Dermis microvascular lymphatic vessel endothelial cell (primary cell): ENCODE results near the gene MIER2. TPM values are rescaled to one million over a fixed set of nuclear protein-coding genes. Genes with fewer than 3 reads are reported as not detected.
"Not testable (repeated sequence)": the region's sequence is repeated elsewhere in the genome, so short reads cannot be mapped to it uniquely, and the experiment has no call there.

ENCODE experiments used
- DNase-seq, 2 donors: peaks; one replicate each; pipeline versions ENCODE4 v3.0.0 to v3.0.0-alpha.2; 2010; ENCODE audit warnings: low read depth in 2 of 2
- total RNA-seq: library from RNA; depleted of rRNA; stranded (reverse); fragments of >200 nt; gene quantifications from 2 replicates; pipeline ENCODE4 v1.2.1, GENCODE V29; 2014

The MIER2 gene
- total RNA-seq, 1 donor from 2014 or later: 7.7 TPM

DNA sequence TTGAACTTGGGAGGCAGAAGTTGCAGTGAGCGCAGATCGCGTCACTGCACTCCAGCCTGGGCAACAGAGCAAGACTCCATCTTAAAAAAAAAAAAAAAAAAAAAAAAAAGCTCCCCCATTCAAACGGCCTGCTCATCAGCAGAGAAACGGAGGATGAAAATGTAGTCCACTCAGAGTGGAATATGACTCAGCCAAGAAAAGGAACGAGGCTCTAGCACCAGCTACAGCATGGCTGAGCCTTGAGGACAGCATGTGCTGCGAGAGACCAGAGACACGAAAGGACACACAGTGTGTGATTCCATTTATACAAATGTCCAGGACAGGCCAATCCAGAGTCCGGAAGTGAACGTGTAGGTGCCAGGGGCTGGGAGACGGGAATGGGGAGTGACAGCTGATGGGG is 18.1 kb upstream of the MIER2 start:
- DNase-seq: no peak

GRCh38 chr19:362154-362553 is 17.6 kb upstream of the MIER2 start:
- no peak for DNase-seq

DNA sequence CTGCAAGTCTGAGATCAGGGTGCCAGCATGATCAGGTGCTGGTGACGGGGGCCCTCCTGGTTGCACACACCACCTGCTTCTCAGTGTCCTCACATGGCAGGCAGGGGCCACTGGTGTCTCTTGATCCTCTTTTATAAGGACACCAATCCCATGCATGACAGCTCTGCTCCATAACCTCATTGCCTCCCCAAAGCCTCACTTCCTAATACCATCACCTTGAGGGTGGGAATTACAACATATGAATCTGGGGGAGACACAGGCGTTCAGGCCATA is 15.0 kb upstream of the MIER2 start:
- DNase-seq: no peak

DNA sequence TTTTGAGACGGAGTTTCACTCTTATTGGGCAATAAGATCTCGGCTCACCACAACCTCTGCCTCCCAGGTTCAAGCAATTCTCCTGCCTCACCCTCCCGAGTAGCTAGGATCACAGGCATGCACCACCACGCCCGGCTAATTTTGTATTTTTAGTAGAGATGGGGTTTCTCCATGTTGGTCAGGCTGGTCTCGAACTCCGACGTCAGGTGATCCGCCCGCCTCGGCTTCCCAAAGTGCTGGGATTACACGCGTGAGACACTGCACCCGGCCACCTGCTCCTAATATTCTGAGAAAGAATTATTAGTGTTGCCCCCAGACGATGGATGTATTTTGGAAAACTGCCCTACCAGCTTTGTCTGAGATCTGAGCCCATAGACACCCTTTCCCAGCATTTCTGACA is 10.9 kb upstream of the MIER2 start:
- DNase-seq: not testable (repeated sequence)

- no peak for DNase-seq
Measured at GRCh38 chr19:355134-355533, 10.5 kb upstream of the MIER2 start.

GRCh38 chr19:351976-352625 is 7.5 kb upstream of the MIER2 start:
- no peak for DNase-seq

DNA sequence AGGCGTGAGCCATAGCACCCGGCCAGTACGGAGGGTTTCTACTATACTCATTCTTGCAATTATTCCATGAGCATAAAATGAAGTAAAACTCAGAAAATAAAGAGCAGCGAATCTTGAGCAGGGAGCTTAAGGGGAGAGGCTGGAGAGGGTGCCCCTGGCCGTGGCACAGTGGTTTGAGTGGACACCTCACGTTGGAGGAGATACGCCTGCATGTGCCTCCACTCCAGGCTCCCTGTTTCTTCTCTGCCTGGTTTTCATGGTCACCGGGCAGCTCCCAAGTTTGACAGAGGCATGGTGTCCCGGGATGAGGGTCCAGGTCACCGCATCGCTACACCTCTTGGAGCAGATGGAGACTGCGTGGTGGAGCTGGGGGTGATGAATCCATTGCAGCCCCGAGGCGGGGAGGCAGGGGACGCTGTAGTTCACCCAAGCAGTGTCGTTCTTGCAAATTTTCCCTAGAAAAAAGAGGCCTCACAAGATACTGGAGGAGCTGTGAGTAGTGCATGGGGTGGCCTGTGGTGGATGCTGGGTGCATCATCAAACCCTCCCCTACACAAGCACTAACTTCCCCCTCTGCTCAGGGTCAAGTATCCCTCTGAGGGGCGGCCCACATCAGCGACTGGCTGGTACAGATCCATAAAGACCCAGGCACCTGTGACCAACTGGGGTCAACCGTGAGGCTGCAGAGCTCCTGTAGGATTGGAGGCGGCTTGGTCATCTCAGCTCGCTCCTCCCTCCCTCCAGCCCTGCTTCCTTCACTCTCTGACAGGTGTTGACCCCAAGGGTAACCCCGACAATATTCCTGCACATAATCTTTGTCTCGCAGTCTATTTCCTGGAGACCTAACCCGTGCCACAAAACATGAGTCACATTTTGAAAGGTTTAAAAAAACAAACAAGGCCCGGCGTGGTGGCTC is 3.6 kb upstream of the MIER2 start:
- DNase-seq: peak in 1 of 2 donors; percentile 92

- DNase-seq: no peak
Measured at GRCh38 chr19:345320-345879, 804 bp upstream of the MIER2 start.

DNA sequence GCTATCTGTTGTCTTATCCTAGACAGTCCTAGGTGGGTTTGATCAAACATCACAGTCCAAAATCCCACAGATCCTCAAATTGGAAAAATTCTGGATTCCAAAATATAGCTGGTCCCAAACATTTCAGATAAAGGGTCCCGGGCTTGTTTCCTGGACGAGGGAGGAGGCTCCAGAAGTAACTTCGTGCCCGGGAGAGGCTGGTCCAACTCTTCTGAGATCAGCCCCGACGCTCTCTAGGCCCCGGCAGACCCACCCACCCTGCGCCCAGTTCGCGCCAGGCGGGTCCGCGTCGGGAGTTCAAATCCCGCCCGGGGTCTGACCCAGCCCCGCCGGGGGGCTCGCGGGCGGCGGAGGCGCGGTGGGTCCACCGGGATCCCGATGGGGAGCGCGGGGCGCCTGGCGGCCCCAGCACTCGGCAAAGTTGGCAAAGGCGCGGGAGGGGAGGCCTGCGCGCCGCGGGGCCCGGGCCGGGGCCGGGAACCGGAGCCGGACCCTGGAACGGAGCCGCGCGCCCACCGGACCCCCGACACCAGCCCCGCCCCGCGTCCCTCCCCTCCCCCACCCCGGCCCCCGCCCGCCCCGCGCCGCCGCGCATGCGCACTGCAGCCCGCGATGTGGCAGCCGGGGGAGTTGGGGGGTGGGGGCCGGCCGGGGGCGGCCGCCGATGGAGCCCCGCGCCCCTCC is 513 bp downstream of the MIER2 start:
- DNase-seq: peak in 1 of 2 donors; percentile 30

DNA sequence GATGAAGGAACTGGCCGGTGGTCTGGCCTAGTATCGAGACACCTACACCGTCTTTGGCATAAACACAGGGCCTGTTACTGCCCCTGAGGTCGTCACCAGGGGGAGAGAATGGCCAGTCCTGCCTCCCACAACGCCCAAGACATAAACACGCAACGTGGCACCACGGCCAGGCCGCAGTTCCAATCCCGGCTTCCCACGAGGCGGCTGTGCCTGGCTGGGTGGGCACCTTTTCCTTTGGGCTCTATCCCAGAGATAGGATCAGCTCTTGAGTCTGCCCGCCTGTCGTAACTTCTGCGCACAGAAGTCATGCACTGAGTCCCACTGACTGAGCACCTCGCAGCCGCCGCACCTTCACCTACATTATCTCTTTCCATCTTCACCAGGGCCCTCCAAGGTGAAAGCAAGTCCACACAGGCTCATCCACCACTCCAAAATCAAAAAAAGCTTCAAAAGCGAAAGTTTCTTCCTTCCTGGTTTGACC is 1.1 kb downstream of the MIER2 start:
- peak in 1 of 2 donors; percentile 33 for DNase-seq

GRCh38 chr19:342801-343421 is 1.7 kb downstream of the MIER2 start:
- DNase-seq: peak; percentile 67 to 97

GRCh38 chr19:342128-342455 is 2.5 kb downstream of the MIER2 start:
- DNase-seq: no peak

DNA sequence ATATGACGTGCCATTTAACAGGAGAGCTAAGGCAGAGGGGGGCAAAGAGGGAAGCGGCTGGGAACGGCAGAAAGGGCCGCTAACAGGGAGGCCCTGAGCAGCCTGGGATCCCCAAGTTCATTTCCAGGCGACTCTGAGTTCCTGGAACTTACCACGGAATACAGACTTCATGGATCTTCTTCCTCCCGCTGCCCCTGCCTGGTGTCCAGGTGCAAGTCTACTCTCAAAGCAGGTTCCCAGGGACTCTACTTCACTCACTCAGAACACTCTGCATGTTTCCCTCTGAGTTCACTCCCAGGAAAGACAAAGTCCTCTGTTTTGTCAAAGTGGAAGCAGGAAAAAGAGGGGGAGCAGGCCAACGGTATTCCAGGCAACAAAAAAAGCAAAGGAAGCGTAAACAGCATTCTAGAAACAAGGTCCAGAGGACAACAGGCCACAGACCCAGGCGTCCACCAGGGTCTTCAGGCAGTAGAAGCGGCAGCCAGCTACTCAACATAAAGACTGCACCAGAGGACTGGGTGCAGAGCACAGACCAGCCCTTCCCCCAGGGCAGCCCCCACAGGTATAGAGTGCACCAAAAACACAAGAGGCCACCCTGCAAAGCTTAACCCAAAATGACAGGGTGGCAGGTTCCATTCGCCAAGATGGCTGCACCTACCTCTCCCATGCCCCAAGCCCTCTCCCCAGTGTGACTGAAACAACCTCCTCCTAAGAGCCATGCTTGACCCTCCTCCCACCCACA is 3.0 kb downstream of the MIER2 start:
- DNase-seq: no peak

DNA sequence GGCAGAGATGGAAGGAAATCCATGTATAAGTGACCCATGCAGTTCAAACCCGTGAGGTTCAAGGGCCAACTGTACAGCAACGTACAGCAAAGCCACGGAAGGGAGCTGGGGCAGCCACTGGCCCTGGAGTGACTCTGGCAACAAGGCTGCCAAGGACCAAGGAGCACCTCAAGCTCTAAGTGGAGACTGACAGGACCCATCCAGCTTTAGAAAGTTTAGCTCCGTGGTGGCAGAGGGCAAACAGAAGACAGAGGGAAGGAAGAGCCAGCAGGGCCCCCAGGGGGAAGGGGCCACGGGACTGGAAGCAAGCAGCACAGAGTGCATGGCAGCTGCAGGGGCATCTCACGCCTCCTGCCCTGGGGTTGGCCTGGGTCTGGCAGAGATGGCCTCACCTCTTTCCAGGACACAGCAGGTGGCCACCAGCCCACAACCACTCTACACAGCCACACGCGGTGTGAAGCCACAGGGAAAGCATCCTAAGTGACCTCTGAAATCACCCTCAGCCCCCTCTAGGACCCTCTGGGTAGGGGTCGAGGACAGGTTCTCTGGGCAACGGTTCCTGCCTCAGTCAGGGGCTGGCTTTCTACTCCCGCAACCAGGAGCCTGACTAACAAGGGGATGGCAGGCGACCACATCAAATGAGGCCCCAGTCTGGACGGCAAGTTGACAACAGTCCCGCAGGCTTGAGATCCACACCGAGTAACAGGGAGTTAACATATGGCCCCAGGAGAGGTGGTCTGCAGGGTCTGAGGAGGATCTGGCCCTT is 3.8 kb downstream of the MIER2 start:
- DNase-seq: no peak

DNA sequence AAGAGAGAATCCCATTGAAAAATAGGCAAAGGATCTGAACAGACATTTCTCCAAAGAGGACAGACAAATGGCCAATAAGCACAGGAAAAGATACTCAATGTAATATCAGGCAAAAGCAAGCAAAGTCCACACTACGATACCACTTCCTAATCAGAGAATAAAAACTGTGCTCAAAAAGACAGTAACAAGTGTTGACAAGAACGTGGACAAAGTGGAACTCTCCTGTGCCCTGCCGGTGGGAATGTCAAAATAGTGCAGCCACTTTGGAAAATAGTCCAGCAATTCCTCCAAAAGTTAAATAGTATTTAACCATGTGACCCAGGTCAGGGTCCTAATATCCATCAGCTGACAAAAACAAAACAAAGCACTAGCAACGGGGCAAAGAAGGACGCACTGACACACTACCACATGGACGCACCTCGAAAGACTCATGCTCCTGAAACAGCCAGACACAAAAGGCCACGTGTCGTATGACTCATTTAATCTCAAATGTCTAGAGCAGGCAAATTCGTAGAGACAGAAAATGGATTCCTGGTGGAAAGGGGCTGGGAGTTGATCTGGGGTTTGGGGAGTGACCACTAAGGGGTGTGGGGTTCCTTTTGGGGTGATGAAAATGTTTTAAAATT is 5.2 kb downstream of the MIER2 start:
- peak in 1 of 2 donors; percentile 61 for DNase-seq

- no peak for DNase-seq
Measured at GRCh38 chr19:338421-338820, 6.2 kb downstream of the MIER2 start.

DNA sequence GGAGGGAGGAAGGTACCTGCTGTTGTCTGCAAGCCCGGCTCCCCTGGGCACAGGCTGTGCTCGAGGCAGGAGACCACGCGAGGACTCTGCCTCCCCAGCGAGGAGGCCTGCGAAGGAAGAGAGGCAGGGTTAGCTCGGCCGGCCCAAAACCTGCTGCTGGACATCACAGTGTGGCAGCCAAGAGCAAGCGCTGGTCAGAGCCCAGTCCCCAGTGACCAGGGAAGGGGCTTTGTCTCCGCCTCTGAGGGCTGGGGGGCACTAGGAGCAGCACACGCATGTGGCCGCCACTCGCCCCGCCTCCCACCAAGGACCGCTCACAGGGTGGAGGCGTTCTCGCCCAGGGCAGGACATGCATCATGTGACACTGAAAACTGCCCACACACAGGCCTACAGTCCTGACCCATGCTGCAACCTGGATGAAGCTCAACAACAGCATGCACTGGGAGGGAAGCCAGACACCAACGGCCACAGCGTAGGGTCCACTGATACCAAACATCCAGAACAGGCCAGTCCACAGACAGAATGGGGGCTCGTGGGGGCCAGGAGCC is 8.5 kb downstream of the MIER2 start:
- DNase-seq: no peak

DNA sequence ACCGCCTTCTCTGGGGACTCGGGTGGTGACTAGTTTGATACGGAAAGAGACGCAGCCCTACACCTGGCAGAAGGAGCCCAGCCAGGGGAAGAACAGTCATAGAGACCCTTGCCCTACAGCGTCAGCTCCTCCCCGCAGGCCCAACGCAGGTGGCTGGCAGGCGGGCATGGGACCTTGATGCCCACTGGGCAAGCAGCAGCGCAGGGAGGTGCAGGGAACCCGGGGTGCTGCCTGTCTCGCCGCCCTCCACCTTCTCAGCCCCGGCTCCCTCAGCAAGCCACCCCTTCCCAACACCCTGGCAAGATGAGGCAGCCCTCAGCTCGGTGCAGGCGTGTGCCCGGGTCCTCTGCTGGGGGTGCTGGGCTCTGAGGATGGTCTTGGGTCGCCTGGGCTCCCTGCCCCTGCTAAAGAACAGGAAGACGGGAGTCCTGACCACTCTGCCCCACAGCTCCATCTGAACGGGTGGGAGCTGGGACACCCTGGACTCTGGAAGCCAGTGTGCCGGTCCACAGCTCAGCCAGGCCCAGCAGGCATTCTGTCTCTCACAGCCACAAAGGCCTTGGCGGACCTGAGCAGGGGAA is 9.0 kb downstream of the MIER2 start:
- no peak for DNase-seq

GRCh38 chr19:335072-335471 is 9.5 kb downstream of the MIER2 start:
- DNase-seq: no peak
